ENCODE data around the gene PRSS57.
"Not testable (repeated sequence)": the region's sequence is repeated elsewhere in the genome, so short reads cannot be mapped to it uniquely, and the experiment has no call there.

PRSS57 gene

DNA sequence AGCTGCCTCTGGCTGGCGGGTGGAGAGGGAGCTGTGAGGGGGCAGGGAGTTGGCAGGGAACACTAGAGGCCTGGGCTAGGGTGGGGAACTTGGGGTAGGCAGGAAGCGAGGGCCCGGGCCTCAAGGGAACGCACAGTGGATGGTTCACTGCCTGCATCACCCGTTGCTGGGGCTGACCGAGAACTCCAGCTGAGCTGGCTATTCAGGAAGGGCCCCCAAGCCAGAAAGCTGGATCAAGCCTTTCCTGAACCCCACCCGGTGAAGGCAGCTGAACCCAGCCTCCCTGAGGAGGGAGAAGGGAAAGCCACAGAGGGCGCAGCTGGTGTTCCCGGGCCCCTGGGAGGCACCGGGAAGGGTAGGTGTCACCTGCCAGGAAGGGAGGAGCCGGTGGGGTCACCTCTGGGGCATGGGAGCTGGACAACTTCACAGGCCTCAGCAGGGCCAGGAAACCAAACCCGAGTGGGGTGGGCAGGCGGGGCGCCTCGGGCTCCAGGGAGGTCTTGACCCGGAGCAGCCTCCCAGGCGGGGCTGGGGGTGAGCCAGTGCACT is 27.4 kb upstream of the PRSS57 start:
- no peak for DNase-seq

DNA sequence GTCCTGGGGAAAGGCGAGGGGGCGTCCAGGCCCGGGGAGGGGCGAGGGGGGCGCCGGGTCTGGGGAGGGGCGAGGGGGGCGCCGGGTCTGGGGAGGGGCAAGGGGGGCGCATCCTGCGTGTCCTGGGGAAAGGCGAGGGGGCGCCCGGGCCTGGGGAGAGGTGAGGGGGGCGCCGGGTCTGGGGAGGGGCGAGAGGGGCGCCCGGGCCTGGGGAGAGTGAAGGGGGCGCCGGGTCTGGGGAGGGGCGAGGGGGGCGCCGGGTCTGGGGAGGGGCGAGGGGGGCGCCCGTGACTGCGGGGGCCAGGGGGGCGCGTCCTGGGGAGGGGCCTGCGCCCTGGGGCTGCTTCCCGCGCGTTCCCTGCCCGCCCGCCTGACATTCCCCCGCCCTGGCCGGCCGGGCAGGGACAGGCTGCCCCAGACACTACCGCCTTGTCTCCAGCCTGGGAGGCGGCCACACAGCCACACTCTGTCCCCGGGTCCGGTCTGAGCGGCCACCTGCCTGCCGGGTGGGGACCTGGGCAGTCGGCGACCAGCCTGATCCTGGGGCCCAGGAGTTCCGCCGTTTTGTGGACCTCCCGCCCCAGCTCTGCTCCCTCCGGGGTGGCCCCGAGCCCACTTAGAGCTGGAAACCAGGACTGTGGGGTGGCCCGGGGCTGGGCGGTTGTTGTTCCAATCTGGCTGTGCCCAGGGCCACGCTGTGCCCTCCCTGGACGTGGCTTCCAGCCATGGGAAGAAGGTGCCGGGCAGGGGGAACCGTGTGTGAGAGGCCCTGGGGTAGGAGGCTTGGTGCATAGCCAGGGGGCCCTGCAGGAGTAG is 25.3 kb upstream of the PRSS57 start:
- no peak for DNase-seq

DNA sequence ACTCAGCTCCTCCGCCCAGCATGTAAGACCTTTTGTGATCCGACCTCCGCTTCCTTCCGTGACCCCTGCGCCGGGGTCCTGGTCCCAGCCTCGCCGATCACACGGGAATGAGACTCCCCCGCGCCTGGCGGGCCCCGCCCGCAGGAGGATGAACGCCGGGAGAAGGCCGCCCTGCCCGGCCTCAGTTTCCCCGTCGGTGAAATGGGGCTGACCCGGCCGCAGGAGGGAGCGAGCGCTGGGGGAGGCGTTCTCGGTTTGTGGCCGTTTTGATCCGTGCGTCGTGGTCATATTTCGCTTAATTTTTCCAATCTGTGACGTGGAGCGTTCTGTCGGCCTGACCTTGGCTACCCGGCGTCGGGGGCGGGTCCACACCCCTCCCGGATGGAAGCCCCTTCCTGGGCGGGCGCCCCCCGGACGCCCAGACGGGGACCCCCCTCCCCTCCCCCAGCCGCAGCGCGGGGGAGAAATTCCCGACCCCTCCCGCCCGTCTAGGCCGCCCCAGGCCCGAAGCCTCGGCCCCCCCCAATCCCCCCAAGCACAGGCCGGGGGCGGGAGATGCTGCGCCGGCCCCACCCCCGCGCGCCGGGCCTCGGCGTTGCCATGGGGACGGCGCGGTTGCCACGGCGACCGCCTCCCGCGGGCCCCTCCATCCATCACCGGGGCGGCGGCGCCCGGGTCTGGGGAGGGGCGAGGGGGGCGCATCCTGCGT is 24.5 kb upstream of the PRSS57 start:
- no peak for DNase-seq

DNA sequence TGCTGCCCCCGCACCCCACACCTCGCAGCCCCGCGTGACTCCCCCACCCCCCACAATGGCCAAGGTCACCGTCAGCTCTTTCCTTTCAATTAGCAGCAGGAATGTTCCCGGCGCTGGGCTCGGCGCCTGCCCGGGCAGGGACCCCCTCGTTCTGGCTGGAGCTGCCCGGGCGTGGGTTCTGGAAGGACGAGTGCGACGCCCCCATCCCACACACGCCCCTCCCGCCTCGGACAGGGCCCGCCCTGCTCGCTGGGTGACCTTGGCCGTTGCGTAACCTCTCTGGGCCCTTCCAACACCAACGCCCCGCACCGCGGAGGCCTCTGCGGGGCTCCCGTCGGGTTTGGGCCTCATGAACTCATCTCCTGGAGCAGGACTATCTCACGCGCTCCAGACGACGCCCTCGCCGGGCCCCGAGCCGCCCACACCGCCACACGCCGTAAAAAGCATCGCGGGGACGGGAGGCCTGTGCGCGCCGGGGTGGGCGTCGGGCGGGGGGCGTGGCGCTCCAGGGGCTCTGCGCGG is 23.8 kb upstream of the PRSS57 start:
- DNase-seq = no peak

DNA sequence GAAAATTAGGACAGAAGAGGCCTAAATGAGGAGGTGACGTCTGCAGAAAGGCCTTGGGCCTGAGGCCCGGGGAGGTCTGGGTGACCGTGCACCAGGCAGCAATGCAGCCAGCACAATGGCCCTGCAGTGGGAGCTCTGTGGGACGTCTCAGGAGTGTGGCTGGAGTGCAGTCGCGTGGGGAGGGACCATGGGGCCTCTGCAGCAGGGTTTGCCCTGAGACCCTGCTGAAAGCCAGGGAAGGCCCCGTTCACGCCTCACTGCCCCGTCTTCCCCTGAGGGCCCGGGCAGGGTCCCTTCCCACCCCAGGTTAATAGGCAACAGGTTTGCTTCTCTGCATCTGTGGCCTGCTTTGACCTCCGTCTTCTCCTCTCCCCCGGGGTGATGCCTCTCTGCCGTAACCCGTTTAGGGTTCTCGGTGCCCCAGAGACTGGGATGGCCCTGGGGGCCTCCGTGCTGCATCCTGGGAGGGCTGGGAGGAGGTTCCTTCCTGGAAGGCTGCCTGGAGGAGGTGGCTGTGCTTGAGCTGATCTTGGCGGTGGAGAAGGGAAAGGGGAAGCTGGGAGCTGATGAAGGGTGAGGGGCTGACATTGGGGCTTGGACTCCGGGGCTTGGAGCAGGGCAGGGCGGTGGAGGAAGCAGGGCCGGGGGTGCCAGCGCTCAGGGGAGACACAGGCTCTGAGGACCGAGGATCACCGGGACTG is 23.1 kb upstream of the PRSS57 start:
- no peak for DNase-seq

DNA sequence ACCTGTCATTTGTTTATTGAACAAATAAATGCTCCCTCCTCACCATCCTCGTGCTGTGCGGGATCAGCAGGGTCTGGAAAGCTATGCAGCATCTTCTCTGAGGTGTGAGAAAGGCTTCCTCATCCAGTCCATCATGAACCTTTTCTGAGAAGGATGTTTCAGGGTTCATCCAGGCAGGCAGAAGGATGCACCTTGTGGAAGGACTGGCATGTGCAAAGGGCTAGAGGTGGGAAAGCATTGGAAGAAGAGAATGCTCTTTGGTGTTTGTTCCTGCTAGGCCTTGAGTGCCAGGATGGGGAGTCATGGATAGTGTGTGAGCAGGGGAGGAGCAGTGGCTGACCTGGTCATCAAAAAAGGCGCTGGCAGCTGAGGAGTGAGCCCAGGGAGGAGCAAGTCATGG is 20.1 kb upstream of the PRSS57 start:
- DNase-seq = no peak

DNA sequence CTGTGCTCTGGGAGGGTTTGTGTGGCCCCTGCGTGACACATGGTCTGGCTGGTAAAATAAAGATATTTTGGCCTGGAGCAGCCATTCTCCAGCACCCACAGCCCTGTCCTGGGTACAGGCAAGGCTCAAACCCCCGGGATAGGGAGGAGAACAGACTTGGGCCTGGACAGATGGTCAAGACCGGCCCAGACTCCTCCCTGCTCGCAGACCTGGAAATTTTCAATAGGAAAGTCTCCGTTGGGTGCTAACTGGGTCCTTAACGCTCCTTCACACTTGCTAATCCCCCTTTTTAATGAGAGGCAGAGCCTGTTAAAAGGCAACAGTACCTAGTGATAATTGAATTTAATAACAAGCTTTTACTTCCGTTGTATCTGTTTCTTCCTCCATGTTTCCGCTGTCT is 16.0 kb upstream of the PRSS57 start:
- DNase-seq = no peak

DNA sequence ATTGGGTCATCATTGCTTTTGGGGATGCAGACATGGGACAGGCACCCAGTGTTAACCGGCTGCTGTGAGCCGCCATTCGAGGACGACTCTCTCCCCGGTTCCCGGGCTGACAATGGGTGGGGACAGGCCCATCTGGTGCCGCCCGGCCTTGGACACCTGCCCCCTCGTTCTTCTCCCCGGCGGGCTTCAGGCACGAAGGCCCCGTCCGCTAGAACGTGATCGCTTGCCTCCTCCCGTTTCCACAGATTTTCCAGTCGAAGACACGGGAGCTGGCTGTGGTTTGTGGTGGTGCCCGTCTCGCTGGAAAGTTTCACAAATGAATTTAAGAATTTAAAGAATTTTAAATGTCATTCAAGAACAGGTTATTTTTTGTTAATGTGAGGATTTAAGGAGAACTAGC is 15.5 kb upstream of the PRSS57 start:
- no peak for DNase-seq

DNA sequence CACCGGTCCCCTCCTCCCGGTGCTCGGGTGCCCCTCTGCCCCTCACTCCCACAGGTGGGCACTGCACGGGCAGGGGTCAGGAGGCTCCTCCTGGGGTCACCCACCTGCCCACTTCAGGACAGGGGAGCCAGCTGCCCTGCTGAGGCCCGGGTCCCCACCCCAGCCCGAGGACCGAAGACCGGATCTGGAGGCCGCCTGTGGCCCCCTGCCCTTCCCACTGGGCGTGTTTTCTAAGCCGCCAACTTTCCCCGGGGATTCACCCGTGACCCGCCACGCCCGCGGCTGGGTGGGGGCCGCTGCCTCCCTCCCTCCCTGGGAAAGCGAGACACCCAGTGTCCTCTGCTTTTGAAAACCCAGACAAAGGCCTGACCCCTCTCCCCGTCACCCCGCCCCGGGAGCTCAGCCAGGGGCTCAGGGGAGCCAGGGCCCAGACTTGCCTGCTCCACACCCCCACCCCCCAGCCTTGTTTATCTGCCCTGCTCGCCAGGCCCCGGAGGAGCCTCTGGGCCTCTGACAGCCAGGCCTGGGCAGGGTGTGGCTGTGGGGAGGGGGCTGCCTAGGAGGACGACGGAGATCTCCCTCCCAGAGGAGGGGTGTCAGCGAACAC is 14.8 kb upstream of the PRSS57 start:
- no peak for DNase-seq

DNA sequence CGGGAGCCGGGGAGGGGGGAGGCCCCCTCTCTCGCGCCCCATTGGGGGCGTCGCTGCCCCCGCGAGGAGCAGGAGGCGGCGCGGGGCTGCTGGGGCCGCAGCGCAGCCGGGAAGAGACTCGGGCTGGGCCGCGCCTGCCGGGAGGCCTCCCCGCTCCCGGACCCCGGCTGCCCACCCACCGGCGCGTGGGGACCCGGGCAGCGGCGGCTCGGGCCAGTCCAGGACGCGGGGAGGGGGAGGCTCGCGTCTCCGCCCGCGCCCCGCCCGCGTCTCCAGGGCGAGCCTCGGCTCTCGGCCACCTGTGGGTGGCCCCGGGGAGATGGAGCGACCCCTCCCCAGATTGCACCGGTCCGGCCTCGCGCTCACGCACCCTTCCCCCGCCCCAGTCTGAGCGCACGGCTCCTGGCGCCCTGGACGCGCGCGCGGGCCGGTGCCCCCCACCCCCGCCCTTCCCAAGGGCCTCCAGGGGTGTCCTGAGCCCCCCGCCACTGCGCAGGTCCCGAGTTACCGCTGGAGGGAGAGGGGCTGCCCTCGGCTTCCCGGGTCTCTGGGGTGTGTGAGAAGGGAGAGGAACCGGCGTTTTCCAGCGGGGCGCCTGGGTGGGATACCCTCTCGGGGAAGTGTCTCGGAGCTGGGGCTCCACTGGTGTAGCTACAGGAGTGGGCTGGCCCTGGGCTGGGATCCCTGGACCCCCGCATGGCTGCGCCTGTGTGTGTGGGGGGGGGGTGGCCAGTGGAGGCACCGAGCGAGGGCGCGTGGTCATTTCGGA is 14.1 kb upstream of the PRSS57 start:
- no peak for DNase-seq

DNA sequence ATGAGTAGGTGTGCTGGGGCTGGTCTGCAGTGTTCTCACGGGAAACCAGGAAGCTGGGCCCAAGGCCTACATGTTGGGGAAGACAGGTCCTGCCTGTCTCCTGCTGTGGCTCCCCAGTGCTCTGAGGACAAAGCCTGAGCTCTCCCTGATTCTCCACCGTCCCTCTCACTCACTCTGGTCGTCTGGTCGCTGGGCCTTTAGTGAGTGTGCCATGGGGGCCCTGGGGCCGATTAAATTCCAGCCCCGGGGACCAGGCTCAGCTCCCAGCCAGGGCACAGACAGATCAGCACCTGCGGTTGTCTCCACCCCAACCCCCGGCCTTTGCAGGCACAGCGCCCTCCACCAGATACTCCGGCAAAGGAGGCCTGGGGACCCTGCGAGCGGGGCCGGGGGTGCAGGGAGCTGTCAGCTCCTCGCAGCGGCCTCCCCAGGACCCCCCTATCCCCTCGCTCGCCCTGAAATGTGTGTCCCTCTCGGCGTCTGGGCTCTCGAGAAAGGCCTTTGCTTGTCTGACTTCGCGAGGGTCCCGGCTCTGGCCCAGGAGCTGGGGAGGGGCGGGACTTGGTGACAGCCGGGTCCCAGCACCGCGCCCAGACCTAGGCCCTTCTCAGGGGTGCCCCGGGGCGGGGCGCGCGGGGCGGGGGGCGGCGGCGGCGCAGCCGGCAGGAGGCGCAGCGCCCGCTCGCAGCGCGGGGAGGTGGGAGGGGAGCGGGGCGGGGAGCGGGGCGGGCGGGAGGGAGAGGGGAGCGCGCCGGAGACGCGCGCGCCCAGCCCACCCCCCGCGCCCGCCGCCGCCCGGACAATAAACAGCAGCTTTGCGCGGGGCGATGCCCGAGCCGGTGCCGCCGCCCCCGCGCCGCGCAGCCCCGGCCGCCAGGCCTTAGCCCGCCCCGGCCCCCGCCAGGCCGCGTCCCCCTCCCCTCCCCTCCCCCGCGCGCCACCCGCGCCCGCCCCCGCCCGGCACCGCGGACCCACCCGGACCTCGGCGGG is 13.2 kb upstream of the PRSS57 start, which contains the start of gene PALM:
TSS of gene PALM (plus strand) at position 782 of the 990 bp plus-strand sequence. CDS start 212 bp downstream, outside the sequence.
- no peak for DNase-seq

DNA sequence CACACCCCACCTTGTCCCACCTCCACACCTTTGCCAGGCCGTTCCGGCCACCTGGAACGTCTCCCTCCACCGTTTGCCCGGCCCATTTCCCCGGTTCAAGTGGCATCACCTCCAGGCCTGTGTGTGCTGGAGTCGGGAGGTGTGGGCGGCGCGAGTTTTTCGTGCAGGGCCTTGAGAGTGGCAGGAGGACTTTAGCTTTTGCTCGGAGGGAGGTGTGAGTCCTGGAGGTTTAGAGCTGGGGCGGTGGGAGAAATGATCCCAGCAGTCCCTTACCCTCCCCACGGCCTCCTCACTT is 9.1 kb upstream of the PRSS57 start:
- DNase-seq = no peak

DNA sequence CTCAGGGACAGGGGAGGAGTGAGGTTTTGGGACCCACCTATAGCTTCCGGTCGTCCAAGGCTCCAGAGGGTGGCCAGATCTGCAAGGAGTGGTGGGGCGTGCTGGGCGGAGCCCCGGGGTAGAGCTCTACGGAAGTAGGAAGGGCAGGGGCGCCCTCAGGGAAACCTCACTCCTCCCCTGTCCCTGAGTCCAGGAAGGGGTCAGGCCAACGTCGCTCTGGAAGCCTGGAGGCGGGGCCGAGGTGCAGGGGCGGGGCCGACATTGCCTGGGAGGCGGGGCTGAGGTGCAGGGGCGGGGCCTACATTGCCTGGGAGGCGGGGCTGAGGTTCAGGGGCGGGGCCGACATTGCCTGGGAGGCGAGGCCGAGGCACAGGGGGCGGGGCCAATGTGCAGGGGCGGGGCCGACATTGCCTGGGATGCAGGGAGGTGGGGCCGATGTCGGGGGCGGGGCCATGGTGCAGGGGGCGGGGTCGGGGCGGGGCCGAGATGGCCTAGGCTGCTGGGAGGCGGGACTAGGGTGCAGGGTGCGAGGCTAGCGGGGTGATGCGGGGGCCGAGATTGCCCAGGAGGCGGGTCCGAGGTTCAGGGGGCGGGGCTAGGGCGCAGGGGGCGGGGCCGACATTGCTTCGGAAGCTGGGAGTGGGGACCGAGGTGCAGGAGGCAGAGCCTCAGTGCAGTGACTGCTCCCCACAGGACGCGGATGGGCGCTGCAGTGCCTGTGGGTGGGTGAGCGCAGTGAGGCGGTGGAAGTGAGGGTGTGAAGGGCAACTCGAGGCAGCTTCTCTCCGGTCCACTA is 8.6 kb upstream of the PRSS57 start:
- DNase-seq = peak; percentile 45

DNA sequence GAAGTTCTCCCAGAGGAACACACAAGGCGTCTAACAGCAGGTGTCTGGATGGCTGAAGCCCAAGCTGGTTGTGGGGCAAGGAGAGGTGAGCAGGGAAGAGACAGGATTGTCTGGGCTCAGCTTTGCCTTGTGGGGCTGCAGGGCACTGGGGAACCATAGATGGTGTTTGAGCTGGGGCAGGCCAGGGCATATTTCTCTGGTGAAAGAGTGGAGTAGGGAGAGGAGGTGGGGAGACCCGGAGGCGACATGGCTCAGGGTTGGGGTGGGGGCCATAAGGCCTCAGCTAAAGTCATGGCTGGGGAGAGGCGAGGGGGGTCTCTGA is 8.0 kb upstream of the PRSS57 start:
- DNase-seq = no peak

DNA sequence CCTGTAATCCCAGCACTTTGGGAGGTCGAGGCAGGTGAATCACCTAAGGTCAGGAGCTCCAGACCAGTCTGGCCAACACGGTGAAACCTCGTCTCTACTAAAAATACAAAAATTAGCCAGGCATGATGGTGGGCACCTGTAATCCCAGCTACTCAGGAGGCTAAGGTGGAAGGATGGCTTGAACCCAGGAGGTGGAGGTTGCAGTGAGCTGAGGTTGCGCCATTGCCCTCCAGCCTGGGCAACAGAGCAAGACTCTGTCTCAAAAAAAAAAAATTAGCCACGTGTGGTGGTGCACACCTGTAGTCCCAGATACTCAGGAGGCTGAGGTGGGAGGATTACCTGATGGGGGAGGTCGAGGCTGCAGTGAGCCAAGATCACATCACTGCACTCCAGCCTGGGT is 7.6 kb upstream of the PRSS57 start:
- not testable (repeated sequence) for DNase-seq

DNA sequence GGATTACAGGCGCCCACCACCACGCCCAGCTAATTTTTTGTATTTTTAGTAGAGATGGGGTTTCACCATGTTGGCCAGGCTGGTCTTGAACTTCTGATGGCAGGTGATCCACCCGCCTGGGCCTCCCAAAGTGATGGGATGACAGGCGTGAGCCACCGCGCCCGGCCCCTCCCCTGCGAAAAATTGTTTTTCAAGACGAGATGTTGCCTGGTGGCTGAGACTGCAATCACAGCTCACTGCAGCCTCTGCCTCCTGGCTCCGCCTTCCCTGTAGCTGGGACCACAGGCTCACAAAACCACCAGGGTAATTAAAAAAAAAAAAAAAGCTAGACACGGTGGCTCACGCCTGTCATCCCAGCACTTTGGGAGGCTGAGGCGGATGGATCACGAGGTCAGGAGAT is 4.6 kb upstream of the PRSS57 start:
- not testable (repeated sequence) for DNase-seq

DNA sequence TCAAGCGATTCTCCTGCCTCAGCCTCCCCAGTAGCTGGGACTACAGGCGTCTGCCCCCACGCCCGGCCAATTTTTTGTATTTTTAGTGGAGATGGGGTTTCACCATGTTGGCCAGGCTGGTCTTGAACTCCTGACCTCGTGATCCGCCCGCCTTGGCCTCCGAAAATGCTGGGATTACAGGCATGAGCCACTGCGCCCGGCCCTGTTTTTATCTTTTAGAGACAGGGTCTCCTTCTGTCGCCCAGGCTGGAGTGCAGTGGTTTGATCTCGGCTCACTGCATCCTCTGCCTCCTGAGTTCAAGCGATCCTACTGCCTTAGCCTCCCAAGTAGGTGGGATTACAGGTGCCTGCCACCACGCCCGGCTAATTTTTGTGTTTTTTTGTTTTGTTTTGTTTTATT is 3.3 kb upstream of the PRSS57 start:
- DNase-seq = not testable (repeated sequence)

DNA sequence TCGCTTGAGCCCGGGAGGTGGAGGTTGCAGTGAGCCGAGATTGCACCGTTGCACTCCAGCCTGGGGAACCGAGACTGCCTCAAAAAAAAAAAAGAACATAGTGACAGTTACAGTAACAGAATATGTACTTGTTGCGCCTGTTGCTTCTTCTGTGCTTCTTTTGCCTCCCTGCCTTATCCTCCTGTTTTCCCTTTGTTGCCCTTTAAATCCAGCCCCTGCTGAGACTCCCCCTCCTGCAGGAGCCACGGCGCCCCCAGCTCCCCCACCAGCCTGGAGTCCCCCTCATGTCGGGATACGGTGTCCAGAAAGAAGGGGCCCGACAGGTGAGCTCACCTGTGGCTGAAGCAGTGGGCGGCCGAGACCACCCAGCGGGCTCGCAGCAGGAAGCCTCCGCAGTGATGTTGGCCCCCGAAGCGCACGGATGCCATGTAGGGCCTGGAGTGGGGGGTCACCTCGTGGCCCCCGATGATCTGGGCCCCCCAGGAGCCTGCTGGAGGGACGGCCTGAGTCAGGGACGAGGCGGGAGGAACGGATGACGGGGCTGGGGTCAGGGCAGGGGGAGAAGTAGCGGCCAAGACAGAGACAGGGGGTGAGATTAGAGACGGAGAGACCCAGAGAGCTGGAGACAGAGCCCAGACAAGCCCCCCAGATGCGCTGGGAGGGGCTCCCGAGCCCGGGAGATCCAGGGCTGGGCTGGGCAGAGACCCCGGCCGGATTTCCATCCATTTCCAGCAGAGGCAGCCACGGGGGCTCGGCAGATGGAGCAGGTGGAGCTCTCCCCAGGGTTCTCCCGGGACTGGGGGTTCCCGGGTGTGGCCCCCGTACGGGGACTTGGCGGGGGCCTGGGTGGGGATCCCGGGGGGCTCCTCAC is 536 bp downstream of the PRSS57 start:
- DNase-seq = no peak

DNA sequence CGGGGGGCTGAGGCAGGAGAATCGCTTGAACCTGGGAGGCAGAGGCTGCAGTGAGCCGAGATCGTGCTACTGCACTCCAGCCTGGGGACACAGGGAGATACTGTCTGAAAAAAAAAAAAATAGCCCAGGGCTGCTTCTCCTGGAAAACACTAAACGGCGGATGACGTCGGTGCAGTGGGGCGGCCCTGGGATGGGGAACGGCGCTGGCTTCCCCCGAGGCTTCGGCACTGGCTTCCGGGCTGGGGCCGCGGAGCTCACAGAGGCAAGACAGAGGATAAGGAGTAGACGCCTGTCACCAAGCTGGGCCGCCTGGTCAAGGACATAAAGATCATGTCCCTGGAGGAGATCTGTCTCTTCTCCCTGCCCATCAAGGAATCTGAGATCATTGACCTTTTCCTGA is 5.0 kb downstream of the PRSS57 start:
- no peak for DNase-seq

All from activated CD8-positive, alpha-beta memory T cell treated with anti-CD3 and anti-CD28 coated beads, Interleukin-2, amount 50 U/mL, for 4 hours (primary cell).